GM21528 (cell line): Measurements from ENCODE around the gene CALY.

Experiments
- ATAC-seq: cut with Tn5 transposase; IDR thresholded peaks from one replicate; pipeline ENCODE4 v1.9.1; 2021; ENCODE audit warnings: mild to moderate bottlenecking, moderate library complexity; ENCODE audit not compliant: unreplicated experiment, low FRiP score

The CALY gene

GRCh38 chr10:133276435-133277201, 60.1 kb downstream of the CALY start, which contains the start of gene ADAM8:
ADAM8 (minus strand) TSS chr10:133276868; CDS start chr10:133276817, 51 bp downstream.
- ATAC-seq = peak; percentile 47

GRCh38 chr10:133276100-133276434, 60.6 kb downstream of the CALY start:
- ATAC-seq = no peak

- peak; percentile 37 for ATAC-seq
Measured at GRCh38 chr10:133275684-133276092, 61.0 kb downstream of the CALY start.

- ATAC-seq = peak; percentile 50
Measured at GRCh38 chr10:133274751-133275683, 61.7 kb downstream of the CALY start.
